ENCODE data around the gene MATN1.
A peak's percentile ranks its signal among the peaks of the same experiment; 100 is the strongest.

Gene MATN1

DNA sequence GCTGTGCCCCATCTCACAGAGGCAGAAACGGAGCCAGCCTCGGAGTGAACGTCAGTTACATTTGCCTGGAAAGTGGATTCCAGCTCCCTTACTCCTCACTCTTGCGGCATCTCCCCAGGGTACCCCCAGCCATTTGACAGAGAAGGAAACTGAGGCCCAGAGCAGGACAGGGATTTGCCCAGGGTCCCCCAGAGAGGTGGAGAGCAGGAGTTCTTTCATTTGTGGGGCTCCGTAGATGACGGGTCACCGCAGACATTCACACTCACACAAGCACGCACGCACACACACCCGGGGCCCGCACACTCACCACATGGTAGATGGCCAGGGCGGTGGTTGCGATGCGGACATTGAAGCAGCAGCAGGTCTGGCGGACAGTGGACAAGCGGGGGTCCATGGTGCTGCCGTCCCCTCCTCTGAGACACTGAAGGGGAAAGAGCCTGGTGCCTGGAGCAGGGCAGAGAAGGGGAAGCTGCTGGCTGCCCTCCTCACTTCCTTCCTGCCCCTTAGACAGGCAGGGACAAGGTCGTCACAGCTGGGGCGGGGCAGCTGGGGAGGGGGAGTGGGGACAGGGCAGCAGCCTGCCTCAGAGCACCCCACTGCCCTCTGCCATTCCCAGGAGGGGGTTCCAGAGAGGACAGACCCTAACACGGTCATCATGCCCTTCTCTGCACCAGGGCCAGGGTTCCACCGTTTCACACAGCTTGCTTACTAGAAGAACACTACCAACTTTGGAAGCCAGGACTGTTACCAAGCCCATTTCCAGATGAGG, 34.2 kb upstream of the MATN1 start, which contains the start of gene LAPTM5:
LAPTM5 (minus strand) TSS at position 423 of the 769 bp plus-strand sequence; CDS start at position 394, 29 bp downstream.
- peak; percentile 81 for DNase-seq

DNA sequence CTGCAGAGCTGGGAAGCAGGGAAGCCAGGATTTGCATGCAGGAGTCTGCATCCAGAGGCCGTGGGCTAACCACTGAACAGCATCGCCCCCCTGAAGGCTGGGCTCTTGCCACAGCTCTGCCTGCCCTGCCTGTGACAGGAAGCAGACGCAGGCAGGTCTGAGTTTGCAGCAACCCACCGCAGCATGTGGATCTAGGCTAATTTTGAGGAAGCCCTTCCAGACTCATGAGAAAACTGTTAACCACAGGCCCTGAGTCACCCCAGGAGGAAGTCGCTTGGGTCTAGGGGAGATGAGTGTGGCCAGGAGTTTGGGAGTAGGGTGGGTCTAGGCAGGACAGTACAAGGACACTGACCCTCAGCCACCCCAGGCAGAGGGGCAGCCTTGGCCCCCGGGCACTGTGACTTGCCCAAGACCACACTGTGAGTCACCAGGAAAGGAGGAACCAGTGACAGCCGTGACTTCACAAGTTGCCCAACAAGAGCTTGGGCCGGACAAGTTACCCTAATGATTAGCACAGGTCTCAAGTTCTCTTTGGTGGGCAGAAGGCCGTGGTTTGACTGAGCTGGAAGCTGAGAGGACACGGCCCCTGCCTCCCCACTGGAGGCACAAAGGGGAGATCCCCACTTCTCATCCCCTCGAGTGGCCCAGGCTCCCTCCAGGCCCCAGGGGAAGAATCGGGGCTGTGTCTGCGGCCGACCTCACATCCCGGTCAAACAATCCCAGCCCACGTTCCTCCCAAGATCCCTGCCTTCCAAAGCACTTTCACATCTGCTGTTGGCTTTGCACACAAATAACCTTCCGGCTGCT, 33.4 kb upstream of the MATN1 start:
- peak; percentile 99 for DNase-seq

DNA sequence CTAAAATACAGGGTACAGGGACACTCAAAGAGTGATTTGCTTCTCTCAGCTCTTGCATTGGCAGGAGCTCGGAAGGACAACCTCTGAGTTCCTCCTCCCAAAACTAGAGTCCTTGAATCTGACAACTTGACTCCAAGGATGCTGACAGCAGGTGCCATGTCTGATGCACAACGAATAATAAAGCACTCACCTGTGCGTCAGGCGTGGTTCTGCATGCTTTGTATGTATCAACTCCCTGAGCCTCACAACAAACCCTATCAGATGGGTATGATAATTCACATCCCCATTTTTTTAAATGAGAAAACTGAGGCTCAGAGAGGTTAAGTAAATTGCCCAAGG, 32.8 kb upstream of the MATN1 start:
- no peak for DNase-seq

DNA sequence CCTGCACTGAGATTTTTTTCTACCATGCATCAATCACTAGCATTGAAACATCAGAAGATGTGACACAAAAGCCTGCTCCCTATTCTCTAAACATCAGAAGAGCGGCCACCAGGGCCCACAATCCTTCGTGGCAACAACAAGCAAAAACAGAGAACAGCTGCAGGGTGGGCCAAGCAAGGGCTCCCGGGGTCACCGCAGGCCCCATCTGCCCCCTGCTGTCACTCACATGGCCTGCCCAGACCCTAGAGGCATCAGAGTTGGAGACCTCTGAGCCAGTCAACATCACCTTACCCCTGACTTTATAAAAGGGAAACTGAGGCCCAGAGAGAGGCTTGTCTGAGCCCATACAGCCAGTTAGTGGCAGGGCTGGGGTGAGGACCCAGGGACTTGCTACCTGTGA, 32.4 kb upstream of the MATN1 start:
- DNase-seq, result no peak

DNA sequence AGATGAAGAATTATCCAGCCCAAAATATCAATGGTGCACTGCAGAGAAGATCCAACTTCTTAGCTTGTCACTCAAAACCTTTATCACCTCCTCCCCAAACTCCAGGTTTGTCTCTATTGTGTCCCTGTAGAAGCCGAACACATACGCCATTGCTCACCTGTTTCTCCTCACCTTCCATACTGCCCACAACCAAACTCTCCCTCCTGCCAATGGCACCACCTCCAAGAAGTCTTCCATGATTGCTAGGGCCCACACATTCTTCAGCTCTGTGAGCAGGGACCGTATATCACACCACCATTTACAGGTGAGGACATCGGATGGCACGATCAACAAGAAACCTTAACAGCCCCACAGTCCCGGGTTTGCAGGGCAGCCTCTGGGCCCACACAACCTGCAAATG, 31.9 kb upstream of the MATN1 start:
- no peak for DNase-seq

DNA sequence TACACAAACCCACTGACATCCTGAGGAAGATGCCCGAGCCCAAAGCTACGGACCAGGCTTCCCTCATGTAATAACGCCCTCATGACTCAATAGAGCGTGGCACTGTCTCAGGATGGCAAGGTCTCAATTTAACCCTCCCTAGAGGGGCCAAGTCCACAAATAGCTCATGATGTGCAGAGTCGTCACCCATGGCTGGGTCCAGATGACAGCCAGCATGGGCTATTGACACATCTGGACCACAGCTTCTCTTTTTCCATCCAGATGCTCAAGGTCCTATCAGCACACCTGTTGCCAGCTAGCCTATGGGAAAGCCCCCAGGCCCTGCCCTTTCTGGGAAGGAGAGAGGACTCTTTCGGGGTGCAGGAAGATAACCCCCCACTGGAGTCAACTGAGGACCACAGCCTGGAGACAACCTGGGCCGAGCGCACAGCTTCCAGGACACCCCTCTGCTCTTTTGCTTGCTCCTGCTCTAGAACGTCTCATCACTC, 31.3 kb upstream of the MATN1 start:
- DNase-seq, result peak; percentile 79 to 88

DNA sequence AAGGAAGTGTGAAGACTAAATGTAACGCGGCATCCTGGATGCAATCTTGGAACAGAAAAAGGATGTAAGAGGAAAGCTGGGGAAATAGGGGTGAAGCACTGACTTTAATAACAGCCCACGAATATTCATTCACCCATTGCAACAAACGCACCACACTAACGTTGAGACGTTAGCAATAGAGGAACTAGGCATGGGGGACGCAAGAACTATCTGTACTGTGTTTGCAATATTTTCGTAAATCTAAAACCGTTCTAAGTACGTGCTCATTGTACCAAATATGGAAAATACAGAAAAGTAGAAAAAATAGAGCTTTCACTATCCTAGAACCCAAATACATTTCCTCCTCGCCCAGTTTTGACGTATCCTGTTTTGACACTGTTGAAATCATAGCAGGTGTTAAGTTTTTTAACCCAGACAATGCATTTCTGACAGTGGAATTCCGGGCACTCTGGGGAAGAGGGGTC, 30.3 kb upstream of the MATN1 start:
- DNase-seq, result peak; percentile 80 to 87

DNA sequence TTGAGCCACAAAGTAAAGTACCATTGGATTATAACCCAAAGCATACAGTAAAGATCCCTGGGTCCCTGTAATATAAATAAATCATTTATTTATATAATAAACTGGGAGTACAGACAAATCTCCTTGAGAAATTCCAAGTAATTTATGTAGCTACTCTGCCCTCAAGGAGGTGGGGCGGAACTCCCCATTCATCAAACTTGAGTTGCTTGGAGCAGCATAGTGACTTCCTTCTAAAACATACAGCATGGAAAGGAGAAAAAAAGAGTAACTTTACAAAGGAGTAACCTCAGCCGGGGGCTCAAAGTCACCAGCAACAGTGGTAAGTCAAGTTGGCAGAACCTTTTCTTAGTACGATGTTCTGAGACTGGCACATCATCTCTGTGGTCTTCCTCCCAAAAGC, 29.7 kb upstream of the MATN1 start:
- DNase-seq, result no peak

DNA sequence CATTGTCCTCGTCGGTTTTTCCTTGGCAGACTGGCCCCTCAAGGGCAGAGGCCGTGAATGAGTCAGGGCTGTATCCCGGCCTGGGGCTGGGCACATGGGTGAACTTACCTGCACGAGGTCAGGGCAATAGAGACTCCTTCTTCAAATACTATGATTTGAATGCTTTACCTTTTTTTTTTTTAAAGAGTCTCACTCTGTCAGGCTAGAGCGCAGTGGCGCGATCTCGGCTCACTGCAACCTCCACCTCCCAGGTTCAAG, 29.2 kb upstream of the MATN1 start:
- DNase-seq, result no peak

DNA sequence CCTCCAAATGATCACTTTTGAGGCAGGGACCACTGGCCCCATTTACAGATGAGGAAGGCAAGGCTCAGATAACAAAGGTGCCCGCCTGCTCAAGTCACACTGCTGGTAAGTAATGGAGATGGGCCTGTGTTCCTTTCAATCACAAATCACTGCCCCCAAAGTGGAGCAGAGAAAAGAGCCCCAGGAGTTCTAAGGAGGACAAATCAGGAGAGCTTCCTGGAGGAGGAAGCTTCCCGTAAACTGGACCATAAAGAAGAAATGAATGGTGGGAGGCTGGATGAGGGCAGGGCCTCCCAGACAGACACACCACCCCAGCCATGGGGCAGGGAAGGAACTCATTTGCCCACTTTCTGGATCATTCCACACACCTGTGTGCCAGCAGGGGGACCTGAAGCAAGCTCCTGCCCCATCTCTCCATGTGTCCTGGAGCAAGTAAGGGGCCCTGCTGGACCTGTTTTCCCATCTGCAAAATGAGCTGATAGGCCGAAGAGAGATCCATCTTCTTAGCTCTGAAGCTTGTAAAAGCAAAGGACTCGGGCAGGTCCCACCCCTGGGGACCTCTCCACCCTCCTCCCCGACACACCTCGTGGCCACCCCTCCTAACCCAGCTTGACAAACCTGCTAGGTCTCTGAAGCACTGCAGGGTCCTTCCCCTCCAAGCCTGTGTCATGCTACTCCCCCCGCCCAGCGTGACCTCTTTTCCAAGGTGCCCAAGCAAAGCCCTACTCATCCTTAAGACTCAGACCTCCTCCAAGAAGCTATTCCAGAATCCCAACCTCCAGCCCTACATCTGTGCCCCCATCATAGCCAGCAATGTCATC, 28.7 kb upstream of the MATN1 start:
- no peak for DNase-seq

DNA sequence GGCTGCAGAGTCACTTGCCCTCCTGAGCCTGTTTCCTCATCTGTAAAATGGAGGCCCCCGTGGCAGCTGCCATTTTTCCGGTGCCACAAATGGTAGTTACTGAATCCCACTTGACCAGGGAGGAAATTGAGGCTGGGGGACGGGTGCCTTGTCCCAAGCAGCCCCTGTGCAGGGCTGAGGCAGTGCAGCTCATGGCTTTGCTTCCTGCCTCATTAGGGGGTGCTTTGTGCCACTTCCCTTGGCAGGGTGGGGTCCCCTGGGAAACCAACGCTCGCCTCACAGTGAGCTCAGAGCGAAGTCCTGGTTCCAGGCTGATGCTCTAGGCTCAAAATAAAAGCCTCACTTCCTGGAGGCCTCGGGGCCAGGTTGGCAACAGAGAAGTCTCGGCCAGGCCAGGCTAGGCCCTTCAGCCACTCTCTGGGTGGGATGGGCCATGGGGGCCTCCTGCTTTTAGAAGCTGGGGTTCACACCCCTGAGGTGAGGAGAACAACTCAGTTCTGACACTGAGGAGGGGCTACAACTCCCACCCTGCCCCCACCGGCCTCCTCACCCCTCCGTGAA, 27.4 kb upstream of the MATN1 start:
- DNase-seq, result no peak

DNA sequence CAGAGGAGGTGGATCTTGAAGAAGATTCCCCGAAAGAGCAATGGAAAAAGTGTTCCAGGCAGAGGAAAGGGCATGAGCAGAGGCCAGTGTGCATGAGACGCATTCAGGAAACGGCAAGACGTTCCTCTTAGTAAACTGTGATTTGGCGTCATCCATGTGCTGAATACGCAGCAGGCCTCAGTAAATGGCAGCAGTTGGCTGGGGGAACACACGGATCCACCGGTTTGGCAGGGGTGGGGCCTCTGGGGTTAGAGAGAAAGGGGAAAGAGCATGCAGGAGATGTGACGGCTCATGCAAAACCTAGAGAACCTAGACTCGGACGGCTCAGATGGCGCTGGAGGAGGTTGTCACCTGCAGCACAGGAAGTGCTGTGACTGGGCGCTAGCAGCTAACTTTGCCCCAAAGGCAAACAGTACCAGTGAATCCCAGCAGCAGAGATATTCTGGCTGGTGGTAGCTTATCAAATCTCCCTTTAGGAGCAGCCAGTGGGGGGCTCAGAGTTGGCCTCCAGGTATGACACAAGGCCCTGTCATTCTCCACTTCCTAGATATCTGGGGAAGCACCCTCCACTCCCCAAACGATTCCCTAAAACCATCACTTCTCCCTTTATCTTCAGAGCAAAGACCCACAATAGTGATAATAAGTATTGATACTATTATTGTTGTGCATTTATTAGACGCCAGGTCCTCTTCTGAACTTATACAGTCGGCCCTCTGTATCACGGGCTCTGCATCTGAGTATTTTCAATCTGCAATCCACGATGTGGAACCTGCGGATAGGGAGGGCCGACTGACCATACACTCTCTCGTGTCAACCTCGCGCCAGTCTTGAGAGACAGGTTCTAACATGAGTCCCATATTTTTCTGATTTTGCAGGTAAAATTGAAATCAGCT, 26.6 kb upstream of the MATN1 start:
- DNase-seq, result peak in 1 of 2 donors; percentile 33

DNA sequence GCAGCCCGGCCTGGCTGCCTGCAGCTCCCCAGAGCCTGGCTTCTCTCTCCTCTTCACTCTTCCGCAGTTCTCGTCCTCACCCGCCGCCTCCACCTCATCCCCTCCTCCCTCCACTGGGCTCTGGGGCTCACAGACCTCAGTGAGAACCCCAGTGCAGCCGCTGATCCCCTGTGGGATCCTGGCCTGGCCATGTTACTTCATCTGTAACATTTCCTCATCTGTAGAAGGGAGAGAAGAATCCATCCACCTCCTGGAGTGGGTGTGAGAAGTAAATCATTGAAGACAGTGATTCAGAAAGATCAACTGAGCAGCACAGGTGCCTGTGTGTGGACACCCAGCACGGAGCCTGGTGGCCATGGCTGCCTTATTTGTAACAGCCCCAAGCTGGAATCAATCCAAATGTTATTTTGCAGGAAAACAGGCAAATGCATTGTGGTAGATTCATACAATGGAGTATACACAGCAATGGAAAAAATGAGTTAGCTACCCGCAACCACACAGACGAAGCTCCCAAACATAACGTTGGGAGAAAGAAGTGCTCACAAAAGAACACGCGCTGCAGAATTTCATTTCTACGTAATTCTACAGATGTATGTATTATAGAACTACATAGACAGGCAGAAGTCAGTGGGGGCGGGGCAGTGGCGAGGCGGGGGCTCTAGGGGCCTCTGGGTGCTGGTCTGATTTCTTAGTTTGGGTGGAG, 25.5 kb upstream of the MATN1 start:
- DNase-seq, result peak in 1 of 2 donors; percentile 35

DNA sequence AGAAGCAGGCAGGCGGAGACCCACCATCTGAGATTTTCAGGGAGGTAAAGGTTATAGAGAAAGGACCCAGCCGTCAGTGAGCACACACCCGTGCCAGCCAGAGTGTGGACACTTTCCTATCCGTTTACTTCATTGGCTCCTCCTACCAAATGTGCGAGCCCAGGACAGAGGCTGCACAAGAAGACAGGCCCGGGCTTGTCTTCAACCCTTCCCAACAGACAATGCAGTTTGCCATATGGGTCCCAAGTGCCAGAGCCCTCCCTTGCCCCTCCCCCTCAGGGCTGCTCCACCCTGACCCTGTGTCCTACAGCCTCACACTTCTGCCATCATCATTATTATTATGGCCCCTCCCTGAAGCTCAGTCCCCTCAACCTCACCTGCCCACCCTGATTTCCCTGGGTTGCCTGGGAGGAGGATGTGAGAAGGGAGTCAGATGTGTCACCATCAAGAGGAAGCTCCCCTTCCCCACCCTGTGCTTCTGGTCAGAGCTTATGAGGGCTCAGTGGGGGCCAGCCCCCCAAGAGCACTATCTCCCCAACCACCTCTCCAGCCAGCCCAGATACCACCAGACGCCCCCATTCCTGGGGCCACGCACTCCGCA, 24.8 kb upstream of the MATN1 start:
- no peak for DNase-seq

DNA sequence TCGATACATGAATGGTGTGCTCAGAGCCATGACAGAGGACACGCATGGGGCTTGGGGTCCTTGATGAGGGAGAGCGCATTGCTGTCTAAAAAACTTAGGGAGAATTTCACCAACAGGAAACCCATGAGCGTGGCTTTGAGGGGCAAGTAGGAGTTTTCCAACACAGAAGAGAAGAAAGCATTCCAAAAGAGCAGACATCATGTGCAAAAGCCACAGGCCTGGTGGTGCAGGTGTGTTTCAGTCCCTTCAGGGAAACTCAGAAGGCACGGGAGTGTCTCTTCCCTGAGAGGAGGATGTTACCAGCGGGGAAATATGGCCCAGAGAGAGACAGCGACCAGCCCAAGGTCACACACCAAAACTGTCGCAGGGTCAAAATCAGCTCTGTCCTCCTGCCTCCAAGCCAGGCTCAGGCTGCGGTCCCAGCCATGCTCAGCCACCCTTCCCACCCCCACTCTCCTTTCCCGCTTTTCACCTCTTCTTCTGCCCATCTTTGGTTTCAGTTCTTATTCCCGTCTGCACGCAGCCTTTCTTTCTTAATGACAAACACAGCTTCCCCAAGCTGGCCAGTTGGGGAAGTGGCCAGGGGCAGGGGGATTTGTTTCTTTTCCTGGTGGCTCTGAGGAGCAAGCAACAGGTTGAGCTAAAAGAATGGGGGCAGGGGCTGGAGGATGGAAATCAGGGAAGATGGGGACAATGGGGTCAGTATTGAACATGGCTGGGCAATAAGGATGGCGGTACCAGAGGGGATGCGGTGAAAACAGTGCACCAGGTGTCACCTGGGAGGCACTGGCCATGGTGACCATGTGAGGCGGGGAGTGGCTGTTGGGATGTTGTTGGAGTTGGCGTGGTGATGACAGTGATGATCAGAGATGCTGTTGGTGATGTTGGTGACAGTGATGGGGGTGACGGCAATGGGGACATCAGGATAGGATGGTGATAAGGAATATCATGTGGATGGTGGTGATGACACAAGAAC, 23.9 kb upstream of the MATN1 start:
- DNase-seq, result peak; percentile 34 to 50

DNA sequence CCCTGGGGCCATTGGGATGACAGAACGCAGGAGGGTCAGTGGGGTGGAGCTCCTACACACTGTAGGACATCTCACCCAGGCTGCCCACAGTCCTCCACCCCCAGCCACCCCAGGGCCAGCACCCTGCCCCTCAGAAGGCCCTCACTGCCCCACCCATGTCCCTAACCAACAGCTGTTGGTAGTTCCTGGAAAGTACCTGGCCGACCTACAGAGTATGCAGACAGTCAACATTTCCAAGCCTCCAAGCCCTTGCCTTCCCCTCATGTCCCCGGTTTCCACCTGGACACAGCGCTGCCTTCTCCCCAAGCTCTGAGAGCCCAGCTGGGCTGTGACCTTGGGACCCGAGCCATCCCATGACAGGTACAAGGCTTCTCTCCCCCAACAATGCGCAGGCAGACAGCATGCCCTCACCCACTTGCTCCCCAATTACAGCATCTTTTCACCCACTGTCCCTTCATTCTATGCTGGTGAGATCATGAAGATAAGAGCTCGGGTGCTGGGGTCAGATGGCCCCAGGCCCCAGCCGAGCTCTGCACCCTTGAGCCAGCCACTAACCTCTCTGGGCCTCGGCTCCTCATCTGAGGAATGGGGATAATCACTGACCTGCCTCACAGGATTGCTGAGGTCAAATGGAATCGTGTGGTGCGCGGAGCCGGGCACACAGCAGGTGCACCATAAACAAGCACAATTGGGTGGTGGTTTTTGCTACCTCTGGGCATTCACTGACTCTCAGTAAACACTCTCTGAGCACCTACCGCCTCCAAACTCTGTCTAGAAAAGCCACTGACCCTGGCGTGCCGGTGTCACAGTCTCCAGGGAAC, 23.0 kb upstream of the MATN1 start:
- DNase-seq, result no peak

DNA sequence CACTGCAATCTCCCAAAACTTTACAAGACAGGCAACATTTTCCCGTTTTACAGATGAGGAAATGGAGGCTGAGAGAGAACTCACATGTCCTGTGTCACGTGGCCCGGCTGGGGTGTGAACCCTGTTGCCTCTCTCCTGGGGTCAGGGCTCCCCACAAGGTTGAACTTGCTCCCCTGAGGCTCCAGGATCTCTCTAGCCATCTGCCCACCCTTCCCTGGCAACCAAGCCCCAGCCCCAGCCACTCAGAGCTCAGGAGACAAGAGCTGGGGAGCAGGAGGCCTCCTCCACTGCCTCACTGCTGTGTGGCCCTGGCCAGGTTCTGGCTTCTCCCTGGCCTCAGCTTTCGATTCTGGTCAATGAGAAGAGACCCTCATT, 22.4 kb upstream of the MATN1 start:
- peak; percentile 49 to 60 for DNase-seq

DNA sequence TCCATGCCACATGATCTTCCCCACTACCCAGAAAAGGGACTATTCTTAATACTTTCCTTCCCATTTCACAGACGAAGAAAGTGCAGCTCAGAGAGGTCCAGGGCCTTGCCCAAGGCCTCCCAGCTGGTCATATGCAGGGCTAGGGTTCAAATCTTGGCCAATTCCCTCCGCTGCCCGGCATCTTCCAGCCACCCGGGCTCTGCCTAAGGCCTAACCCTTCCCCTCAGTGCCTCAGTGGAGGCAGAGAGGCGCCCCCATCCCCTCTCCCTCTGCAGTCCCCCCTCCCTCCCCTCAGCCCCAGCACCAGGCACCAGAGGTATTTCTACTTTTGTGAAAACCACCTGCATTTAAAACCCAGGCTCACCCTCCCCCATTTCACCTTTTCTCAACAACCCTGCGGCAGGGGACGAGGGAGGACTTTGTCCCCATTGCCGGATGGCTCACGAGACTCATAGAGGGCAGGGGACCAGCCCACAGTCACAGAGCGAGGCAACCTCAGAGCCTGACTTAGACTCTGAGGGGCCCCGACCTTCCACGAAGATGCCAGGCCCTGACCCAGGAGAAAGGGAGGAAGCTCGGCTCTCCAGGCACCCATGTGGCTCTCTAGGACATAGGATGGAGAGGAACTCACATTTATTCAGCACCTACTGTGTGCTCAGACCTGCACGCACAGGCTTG, 21.9 kb upstream of the MATN1 start:
- DNase-seq, result no peak
